ENCODE data around the gene SOX6. TPM values are rescaled to one million over a fixed set of nuclear protein-coding genes. Genes with fewer than 3 reads are reported as not detected.
"Not testable (repeated sequence)": the region's sequence is repeated elsewhere in the genome, so short reads cannot be mapped to it uniquely, and the experiment has no call there.

The SOX6 gene
- total RNA-seq, 1 experiment from 2014 or later, result 6.4 TPM

GRCh38 chr11:15933886-15934625, 422.3 kb downstream of the SOX6 start:
- DNase-seq (ENCODE audit: low spot score), result peak; percentile 56

DNA sequence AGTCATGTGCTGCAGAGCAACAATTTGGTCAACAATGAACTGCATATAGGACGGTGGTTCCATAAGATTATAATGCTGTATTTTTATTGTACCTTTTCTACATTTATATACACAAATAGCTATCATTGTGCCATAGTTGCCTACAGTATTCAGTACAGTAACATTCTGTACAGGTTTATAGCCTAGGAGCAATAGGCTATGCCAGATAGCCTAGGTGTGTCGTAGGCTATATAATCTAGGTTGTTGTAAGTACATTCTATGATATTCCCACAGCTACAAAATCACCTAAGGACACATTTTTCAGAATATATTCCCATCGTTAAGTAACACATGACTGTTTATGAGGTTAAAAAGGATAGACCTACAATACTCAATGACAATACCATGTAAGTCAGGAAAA, 423.9 kb downstream of the SOX6 start:
- no peak for DNase-seq (ENCODE audit: low spot score)

DNA sequence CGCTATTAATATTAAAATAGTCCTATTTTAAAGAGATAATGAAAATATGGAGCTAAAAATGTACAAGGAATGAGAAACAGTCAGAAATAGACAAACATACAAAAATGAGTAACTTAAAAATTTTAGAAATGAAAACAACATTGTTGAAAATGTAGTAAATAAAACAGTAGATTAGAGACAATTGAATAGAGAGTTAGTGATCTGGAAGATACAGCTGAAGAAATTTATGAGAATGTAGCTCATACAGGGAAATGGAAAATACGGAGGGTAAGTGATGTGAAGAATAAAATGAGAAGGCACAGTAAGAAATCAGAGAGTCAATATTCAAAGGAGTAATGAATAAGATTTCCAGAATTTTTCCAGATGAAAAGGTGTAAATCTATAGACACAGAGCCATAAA, 424.8 kb downstream of the SOX6 start:
- no peak for DNase-seq (ENCODE audit: low spot score)

DNA sequence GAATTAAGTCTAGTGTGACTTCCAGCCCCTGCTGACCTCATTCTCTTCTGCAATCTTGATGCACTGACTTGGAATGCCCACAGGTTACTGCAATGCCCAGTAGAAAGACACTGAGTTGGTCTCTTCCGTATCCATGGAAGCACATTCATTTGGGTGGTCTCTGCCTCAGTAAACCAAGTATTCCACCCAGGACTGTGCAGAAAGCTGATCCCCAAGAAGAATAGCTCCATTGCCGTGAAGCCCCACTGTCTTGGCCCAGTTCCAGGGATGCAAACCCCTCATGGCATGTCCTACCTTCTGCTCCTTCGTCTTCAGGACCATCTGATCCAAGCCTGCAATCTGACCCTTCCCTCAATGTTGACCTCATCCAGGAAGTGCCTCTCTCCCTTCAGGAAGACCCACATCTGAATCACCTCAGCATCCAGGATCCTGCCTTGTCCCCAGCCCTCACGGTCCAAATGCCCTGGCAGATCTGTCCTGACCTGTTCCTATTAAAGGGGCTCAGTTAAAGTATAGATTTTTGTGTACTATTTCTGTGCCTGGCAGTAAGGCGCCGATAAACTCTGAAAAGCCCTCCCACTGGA, 425.8 kb downstream of the SOX6 start:
- no peak for DNase-seq (ENCODE audit: low spot score)

DNA sequence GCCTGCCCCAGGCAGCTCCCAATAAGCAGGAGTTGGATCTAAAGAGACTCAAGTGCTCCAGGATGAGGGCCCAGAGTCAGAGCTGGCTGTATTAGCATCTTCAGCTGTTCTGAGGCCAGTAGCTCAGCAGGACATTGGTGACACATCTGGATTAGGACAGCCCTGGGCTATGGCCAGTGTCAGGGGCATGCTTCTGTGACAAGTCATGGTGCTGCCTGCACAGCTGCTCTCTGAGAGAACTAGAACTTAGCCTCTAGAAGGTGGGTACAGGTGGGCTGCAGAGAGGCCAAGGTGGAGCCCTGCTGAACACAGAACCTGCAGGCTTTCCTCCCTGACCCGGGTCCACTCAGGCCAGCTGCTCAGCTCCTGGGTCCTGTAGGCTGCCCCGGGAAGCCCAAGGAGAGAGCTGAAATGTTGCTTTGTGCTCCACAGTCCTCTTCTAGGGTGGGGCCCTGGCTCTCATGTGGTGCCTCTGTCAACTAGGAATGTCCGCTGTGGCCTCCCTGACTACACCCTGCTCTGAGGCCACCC, 426.9 kb downstream of the SOX6 start:
- DNase-seq (ENCODE audit: low spot score), result no peak

DNA sequence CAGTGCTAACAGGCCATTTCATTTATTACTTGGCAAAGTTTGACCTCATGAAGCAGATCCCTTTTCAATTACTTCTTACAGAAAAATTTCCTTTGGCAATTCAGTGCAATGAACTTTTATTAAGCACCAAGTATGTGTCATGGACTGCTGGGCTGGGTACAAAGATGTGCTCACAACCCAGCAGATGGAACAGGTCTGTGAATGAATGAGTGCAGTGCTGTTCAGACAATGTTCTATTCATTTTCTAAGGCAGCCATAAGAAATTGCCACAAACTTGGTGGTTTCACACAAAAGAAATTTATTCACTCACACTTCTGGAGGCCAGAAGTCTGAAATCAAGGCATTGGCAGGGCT, 428.5 kb downstream of the SOX6 start:
- DNase-seq (ENCODE audit: low spot score), result no peak

DNA sequence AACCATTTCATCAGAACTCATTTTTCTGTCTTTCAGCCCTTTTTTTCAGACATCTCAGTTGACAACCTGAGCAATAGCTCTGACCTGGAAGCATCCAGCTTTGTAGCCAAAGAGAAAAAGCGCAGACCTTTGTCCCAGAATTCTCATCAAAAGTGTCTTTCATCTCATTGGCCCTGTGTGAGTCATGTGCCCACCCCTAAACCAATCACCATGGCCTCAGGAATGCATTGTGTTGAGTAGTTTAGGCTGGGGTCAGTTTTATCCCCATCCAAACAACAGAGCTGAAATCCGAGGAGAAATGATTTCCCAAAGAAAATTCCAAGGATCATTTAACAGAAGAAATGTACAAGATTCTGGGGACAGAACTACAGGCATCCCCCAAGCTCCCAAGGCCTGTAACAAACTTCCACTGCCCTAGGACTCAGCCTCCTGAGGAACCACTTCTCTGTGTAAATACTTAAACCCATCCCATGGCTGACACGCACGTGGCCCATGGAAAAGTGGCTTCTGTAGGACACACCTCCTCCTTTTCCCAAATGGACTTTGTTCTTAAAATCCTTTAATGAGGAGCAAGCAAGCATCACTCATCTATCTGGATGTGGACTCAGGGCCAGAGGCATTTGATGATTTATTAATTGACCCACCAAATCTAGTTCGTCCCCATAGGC, 429.0 kb downstream of the SOX6 start:
- no peak for DNase-seq (ENCODE audit: low spot score)

- DNase-seq (ENCODE audit: low spot score), result no peak
Observed at GRCh38 chr11:15926071-15926470, 430.3 kb downstream of the SOX6 start.

DNA sequence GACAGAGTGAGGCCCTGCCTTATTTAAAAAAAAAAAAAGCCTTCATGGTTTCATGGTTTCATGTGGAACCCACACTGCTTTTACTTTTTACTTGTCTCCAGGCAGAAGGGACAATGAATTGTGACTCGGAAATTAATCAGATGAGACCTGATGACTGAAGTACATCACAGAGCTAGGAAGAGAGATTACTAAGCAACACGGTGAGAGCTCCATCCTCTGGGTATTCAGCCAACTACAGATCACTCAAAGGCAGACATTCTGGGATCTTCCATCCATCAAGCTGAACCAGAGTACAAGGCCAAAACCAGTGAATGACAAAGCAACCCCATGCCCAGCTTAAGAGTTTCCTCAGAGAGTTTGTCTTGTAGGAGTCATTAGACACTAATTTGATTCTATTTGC, 433.2 kb downstream of the SOX6 start:
- no peak for DNase-seq (ENCODE audit: low spot score)

GRCh38 chr11:15922745-15923144, 433.6 kb downstream of the SOX6 start:
- not testable (repeated sequence) for DNase-seq (ENCODE audit: low spot score)

DNA sequence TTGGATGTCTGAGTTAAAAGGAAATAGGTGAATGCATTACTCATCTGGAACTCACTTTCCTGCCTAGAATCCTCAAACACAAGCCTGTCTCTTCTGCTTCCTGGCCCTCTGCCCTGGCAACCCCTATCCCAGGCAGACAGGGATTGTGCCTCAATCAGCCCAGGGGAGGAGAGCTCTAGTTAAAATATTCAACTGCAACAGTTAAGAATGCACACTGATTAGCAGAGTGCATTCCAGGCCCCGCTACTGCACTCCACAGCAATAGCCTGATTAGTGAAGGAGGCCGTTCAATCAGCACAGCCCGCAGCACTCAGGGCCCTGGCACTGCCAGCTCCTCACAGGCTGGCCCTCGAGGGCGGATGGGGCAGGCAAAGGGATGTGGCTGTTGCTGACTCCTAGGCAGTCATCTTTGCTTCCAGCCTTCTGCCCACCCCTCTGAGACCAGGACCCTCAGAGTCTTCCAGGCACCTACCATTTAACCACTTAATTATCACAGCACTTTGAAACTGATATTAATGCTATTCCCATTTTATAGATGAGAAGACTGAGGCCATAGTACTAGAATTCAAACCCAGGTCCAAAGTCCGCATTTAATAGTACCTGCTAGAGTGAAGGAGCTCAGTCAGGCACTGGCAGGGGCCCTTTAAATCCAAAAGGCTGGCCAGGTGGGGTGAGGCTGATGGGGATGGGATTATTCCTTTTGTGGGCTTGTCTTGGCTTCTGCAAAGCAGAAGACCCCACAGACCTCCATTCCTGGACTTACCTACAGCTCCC, 435.3 kb downstream of the SOX6 start:
- no peak for DNase-seq (ENCODE audit: low spot score)

- no peak for DNase-seq (ENCODE audit: low spot score)
Observed at GRCh38 chr11:15918674-15919073, 437.7 kb downstream of the SOX6 start.

GRCh38 chr11:15918212-15918611, 438.1 kb downstream of the SOX6 start:
- no peak for DNase-seq (ENCODE audit: low spot score)

All from H4 (cell line).